HG03135 (cell line): ENCODE measurements around the gene NCOA7.
"Not testable (repeated sequence)": the region's sequence is repeated elsewhere in the genome, so short reads cannot be mapped to it uniquely, and the experiment has no call there.

Experiments
- ATAC-seq: cut with Tn5 transposase; IDR thresholded peaks from one replicate; pipeline ENCODE4 v1.9.1; 2021; ENCODE audit warnings: mild to moderate bottlenecking, moderate library complexity; ENCODE audit not compliant: unreplicated experiment

Gene NCOA7

DNA sequence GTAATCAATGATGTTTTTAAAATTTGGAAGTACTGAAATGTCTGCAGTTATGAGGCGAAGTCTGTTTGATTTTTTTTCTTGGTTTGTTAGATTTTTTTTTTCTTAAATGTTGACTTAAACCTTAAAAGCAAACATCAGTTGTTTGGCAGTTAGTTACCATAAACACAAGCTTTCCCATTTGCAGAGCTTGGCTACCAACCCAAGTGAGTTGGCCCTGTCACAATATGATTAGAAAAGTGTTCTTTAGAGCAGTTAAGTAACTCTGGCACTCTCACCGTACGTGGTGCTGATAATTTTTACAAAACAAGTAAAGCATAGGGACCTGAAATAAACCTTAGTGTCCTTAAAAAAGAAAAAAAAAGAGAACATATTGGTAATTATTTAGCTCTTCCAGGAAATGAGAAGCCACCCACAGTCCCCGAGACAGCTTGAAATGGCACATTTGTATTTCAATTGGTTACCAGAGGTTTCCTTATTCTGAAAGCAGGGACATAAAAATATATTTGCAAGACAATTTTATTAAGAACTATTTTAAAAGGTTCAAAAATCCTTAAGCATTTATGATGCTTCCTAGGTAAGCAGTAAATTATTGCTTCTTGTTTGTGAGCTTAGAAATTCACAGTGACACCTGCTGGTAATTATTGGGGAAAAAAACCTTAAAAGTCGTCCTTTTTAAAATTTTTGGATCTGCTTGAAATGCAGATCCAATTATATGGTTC, 37.4 kb upstream of the NCOA7 start:
- no peak for ATAC-seq

DNA sequence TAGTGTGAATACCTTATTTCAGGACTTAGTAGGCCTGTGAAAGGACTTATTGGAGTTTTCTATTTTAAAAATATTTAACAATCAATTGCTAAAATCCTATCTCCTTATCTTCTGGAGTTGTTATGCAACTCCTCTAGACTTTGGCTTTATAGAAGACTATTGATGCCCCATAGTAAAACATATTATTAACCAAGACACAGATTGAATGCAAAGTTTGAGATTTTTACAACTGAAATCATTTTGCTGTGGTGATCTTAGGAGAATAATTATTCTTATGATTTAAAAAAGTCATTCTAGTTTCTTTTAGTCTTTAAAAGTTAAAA, 36.9 kb upstream of the NCOA7 start:
- ATAC-seq = no peak

DNA sequence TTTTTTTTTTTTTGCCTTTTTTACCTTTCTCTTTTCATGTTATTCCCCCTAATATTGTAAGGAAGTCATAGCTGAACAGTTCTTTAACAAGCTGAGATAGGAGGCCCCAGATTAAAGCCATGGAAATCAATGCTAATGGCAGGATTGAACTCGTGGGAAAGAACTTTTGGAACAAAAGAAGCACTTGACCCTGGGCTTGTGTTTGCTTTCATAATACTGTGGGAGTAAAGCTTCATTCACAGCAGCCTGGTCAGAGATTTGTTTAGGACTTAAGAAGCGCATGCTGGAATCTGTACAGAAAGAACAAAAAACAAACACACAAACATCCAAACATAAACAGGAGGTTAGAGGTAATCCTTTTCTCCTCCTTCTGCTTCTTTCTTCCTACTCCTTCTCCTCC, 36.2 kb upstream of the NCOA7 start:
- no peak for ATAC-seq

DNA sequence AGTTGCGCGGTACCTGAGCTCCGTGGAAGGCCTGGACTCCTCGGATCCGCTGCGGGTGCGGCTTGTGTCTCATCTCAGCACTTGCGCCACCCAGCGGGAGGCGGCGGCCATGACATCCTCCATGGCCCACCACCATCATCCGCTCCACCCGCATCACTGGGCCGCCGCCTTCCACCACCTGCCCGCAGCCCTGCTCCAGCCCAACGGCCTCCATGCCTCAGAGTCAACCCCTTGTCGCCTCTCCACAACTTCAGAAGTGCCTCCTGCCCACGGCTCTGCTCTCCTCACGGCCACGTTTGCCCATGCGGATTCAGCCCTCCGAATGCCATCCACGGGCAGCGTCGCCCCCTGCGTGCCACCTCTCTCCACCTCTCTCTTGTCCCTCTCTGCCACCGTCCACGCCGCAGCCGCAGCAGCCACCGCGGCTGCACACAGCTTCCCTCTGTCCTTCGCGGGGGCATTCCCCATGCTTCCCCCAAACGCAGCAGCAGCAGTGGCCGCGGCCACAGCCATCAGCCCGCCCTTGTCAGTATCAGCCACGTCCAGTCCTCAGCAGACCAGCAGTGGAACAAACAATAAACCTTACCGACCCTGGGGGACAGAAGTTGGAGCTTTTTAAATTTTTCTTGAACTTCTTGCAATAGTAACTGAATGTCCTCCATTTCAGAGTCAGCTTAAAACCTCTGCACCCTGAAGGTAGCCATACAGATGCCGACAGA, 31.4 kb upstream of the NCOA7 start:
- ATAC-seq = no peak

DNA sequence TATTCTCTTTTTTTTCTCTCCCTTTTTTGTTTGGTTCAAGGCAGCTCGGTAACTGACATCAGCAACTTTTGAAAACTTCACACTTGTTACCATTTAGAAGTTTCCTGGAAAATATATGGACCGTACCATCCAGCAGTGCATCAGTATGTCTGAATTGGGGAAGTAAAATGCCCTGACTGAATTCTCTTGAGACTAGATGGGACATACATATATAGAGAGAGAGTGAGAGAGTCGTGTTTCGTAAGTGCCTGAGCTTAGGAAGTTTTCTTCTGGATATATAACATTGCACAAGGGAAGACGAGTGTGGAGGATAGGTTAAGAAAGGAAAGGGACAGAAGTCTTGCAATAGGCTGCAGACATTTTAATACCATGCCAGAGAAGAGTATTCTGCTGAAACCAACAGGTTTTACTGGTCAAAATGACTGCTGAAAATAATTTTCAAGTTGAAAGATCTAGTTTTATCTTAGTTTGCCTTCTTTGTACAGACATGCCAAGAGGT, 30.8 kb upstream of the NCOA7 start:
- no peak for ATAC-seq

DNA sequence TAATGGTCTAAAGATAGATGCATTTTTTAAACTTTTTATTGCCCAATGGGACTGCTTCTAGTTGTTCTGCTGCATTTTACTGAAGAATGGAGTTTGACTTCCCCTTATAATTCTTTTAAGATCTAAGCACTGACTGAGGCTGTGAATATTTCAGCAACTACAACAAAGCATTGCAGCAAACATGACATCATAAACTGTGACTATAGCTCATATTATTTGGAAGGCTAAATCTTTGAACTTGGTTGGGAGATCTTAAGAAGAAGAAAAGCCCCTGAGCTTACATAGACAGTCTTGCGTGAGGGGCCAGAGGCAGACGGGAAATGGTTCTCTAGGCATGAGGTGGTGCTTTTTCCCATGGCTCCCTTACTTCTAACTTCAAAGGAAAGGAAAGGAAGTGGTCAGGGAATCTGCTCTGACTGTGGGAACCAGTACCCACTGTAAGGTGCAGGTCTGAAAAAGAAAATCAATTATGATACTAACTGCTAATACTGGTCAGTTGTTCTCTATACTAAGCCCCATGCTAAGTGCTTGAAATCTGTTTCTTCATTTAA, 26.6 kb upstream of the NCOA7 start:
- no peak for ATAC-seq

DNA sequence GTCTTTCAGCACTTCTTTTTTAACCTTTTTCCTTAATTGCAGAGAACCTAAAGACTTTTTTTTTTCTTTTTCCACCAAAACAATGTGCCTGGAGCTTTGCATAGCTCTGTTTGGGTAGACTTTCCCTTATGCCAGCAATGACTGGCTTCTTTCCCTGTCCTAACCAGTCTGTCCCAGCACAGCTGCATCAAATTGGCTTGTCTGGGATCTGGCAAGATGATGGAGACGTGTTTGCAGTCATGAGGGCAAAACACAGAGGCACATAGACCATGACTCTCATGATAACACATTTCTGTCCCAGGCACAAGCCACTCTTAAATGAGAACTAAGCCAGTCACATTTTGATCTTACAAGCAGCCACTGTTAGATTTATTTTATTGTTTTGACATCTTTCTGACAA, 24.8 kb upstream of the NCOA7 start:
- ATAC-seq = no peak

DNA sequence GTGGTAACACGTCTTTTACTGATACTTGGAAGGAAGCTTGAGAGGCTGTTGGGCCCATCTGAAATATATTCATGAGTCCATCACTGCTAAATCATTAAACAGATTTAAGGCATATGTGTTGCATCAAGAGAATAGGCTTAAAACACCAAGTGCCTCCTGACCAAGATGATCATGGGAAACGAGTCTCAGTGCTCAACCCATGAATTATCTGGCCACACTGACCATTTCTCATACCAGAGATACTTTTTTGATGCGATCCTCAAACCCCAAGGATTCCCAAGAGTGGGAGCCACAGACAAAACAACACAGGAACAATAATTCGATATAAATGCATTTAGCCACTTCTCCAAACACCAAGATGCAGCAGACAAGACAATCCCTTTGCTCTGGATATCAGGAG, 24.1 kb upstream of the NCOA7 start:
- ATAC-seq = no peak

DNA sequence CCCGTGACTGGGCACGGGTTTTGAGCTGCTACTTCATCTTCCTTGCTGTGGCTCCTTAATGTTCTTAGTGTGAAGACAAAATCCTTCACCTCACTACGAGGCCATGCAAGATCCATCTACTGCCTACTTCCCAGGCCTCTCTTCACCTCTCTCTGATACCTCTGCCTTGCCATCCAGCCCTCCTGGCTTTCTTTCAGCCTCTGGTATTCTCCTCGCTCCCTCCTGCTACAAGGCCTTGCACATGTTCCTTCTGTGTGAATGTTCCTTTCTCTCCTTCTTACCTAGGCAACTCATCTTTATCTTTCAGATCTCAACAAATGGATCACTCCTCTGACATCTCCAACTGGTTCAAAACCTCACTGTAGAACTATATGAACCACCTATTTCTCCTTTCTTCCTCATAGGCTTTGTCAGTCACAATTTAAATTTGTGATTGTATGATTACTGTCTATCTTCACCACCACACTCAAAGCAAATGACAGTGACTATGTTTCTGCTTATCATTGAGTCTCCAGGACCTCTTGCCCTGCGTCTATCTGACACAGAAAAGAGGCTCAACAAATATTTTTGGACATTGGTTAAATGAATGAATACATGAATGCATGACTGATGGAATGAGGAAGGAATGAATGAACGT, 21.5 kb upstream of the NCOA7 start:
- no peak for ATAC-seq

DNA sequence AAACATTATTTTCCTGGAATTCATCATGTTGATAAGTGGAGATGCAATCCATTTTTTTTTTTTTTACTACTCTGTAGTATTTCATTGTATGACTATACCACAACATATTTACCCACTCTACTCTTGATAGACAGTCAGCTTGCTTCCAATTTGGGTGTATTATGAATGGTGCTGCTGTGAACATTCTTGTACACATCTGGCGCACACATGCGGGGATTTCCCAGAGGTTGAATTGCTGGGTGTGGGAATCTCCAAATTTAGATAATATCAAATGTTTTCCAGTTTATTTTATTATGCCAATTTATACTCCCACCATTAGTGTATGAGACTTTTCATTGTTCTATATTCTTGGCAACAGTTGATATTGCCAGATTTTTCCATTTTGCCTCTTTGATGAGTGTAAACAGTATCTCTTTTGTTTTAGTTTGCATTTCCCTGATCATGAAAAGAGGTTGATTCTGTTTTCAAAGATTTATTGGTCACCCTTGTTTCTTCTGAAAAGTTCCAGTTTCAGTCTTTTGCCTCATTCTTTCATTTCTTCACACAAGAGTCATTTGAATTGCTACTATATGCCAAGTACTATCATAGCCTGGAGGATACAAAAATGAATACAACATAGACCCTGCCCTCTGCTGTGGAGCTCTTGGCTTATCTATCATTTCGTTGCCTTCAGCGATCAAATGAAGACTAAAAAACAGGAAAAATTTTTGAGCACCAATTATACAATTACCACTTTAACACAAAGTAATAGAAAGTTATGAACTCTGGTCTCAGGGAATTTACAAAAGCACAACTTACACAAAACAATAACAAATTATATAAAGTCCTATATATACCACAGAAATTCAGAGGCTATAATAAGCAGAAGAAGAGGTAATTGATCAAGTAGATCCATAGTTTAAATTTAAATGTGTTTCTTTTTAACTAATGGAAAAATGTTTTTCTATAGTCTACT, 17.1 kb upstream of the NCOA7 start:
- no peak for ATAC-seq

DNA sequence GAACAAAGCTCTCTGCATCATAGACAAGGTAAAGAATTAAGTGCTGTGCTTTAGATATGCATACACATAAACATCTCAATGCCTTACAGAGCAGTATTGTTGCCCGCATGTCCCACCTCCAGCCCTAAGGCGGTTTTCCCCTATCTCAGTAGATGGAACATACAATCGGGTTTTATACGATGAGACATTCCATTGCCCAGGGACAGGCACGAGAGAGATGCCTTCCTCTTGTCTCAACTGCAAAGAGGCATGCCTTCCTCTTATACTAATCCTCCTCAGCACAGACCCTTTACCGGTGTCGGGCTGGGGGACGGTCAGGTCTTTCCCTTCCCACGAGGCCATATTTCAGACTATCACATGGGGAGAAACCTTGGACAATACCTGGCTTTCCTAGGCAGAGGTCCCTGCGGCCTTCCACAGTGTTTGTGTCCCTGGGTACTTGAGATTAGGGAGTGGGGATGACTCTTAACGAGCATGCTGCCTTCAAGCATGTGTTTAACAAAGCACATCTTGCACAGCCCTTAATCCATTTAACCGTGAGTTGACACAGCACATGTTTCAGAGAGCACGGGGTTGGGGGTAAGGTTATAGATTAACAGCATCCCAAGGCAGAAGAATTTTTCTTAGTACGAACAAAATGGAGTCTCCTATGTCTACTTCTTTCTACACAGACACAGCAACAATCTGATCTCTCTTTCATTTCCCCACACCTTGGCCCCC, 14.5 kb upstream of the NCOA7 start:
- ATAC-seq = not testable (repeated sequence)

DNA sequence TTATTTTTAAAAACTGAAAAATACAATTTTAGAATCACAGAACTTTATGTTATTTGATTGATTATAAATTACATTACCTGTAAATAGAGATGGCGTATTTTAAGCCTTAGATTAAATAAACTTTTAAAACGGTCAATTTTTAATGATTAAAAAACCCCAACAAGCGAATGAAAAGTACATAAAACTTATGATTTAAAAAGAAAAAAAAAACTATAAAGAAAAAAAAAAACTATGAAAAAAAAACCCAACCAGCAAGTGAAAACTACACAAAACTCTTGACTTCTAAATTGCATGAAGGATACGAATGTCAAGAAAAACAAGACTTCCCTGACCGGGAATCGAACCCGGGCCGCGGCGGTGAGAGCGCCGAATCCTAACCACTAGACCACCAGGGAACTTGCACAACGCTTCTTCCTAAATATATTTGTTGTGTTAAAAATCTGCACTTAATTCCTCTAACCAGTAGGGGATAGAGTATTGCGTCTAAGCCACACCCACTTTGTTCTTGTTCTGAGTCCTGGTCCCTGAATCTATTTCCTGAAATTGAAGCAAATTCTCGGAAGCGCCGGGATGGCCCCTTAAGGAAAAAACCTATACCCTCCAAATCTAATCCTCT, 10.7 kb upstream of the NCOA7 start:
- peak; percentile 84 for ATAC-seq

DNA sequence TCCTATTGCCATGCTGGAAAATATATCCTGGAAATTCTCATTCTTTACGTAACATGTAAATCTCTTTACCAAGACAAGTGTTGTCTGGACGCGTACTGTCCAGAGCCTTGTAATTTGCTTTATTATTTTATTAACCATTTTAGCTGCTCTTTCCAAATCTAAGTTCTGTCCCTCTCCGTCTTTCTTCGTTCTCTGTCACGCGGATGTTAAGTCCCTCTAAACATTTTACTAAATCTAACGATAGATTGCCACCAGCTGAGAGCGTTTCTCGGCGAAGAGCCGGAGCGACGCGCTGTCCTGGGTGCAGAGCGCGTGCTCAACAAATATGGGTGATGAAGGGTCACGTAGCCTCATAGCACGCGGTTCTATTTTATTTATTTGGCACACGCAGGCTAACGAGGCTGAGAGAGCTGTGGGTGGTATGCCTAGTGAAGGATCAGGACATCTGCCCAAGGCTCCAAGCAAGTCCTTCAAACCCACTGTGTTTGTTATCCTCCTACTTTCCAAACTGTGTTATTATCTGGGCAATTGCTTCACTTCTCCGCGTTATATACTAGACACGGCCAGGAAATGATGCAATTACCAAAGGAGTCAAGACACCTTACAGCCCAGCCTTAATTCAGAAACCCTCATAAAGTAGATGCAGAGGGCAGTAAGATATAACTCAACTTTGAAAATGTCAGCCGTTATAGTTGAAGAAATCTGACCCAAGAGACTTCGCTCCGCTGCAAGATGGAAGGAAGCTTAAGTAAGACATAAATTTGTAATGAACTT, 10.0 kb upstream of the NCOA7 start:
- ATAC-seq = peak; percentile 81

DNA sequence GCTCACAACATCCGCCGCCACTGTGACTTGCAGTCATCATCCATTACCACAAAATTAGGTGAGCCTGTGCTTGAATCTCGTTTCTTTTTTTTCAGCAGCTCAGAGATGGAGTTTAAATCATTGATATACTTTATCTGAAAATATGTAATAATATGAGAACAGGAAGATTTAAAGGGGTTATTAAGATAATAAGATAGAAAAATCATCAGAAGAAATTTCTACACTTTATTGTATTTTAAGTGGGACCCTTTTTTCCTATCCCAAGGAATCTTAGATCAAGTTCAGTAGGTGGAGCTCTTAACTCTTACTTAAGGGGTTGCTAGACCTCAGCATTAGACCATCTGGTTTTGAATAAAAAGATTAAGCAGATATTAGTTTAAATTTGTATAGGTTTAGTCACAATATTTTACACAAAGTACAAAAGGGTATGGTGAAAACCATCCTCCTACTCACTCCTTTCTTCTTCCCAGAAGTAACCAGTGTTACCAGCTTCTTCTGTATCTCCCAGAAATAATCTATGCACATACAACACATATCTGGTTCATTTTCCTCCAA, 9.4 kb upstream of the NCOA7 start:
- peak; percentile 36 for ATAC-seq

DNA sequence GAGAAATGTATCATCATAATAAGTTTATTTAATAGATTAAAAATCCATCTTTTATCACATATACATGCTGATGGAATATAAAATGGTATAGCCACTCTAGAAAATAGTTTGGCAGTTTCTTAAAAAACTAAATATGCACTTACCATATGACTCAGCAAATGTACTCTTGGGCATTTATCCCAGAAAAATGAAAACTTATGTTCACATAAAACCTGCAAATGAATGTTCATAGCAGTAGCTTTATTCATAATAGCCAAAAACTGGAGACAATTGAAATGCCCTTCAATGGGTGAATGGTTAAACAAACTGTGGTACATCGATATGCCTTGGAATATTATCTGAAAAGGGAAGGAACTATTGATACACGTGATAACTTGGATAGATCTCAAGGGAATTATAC, 6.4 kb upstream of the NCOA7 start:
- no peak for ATAC-seq

DNA sequence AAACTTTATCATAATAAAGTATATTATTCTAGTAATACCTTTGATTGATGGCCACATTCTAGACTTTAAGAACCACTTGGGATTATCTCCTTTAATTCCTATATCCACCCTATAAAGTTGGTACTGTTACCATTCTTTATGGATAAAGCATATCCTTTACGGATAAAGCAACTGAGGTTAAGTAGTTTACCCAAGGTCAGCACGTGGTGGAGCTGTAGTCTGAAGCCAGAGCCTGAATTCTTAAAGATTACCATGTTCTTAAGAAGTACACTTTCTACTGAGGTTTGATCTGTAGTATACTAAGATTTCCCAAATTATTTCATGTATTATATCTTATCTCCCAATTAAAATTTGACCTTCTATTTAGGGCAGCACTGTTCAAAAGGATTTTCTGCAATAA, 3.0 kb upstream of the NCOA7 start:
- no peak for ATAC-seq

DNA sequence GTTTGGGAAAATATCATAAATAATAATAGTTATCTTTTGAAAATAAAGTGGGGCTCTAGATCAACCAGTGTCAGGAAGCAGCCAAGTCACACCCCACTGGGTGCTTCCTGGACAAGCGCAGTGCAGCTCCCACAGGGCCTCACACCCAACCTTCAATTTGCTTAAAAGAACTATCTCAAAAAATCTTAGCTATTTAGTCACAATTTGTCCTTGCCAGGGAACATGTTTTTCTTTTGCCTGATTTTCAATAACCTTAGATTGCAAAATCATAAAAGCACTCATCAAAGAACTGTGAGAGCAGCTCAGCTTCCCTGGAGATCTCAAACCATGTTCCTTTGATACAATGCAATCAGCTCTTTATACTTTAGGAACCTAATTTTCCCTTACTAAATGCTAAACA, 1.6 kb upstream of the NCOA7 start:
- ATAC-seq = no peak

DNA sequence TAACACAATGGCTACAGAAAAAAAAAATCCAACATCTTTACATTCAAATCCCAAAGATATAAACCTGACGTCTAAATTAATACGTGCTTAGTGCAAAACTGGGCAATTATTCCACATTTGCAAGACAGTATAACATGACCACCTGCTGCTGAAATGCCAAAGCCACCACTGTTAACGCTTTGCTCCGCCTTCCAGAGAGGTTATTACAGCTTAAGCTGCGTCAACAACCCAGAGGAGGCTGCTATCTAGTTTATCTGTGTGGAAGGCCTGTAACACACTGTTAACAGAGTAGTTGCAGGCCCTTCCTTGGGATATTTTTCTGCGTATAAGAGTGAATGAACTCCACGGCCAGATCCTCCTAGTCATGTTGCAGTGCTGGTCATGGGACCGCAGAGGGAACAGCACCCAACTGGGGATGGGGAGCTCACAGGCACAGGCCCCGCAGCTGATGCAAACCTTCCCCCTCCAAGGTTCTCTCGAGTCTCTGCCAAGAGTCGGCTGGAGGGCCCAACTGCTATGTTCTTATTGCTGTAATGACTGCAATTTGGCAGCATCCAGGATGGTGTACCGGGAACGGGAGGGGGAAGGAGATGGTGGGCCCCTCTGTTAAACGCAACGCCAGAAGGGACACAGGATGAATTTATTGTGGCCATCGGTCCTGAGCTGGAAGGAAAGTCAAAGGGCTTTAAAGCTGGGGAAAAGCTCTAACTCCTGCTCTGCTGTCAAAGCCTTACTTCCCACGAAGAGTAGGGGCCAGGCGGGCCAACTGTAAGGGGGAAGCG, 993 bp upstream of the NCOA7 start:
- ATAC-seq = peak; percentile 31
